ENCODE measurements around the gene TCAP. TPM values are rescaled to one million over a fixed set of nuclear protein-coding genes. Genes with fewer than 3 reads are reported as not detected.

Gene TCAP
- total RNA-seq, 2 donors from 2014 or later: 1.5 to 1.9 TPM

- Histone ChIP-seq H3K9ac (ENCODE audit: extremely low read depth, low read length, poor library complexity, severe bottlenecking) (peak within 1 kb of the TSS; percentile 40), H3K9me3 (ENCODE audit: control insufficient read depth, low read length) (no peaks in the 10 kb centered on the region), H3K27me3 (ENCODE audit: control insufficient read depth, insufficient read depth, low read length, poor library complexity, severe bottlenecking) (no peaks in the 10 kb centered on the region), H3K4me3 (ENCODE audit: low read length) (peak within 1 kb of the TSS; percentile 84), H3K27ac (ENCODE audit: low read depth, low read length) (no peak within 1 kb of the TSS), H3K4me1 (ENCODE audit: control insufficient read depth, insufficient read depth, low read length) (no peaks in the 10 kb centered on the region), H3K36me3 (ENCODE audit: control insufficient read depth, insufficient read depth, low read length) (no peaks in the 10 kb centered on the region)
- Mint-ChIP-seq H3K36me3 (ENCODE audit: low read depth) (no peaks in the 10 kb centered on the region), H3K4me1 (peaks cover 27% of the 10 kb centered on the region), H3K4me3 (peak within 1 kb of the TSS; percentile 86), H3K27ac (peak within 1 kb of the TSS; percentile 65), H3K27me3 (ENCODE audit: insufficient read depth) (no peaks in the 10 kb centered on the region), H3K9me3 (no peaks in the 10 kb centered on the region)
- peak; percentile 47 for TF ChIP-seq CTCF (conservative IDR thresholded peaks at IDR 0.05)
- DNase-seq: peak; percentile 99
- 0 to 1% methylated on average over 15 to 68 of the region's 69 CpGs for WGBS, 2 experiments (ENCODE audit: insufficient coverage in 1 of 2, insufficient read length in 1 of 2)
These were observed 28.0 kb upstream of the TCAP start, which contains the start of gene STARD3 for GRCh38 chr17:39636927-39637736. STARD3 (plus strand) TSS chr17:39637144; CDS start chr17:39653532, 16,388 bp downstream.

- no peak overlapping the region for H3K9ac ChIP-seq (ENCODE audit: extremely low read depth, low read length, poor library complexity, severe bottlenecking)
- H3K36me3 ChIP-seq (ENCODE audit: control insufficient read depth, insufficient read depth, low read length): no peaks in the 10 kb centered on the region
- no peaks in the 10 kb centered on the region for H3K9me3 ChIP-seq (ENCODE audit: control insufficient read depth, low read length)
- Mint-ChIP-seq H3K27ac (no peak overlapping the region), H3K27me3 (ENCODE audit: insufficient read depth) (no peaks in the 10 kb centered on the region), H3K4me3 (peak overlapping the region; percentile 86), H3K9me3 (no peaks in the 10 kb centered on the region), H3K4me1 (peaks cover 27% of the 10 kb centered on the region), H3K36me3 (ENCODE audit: low read depth) (no peaks in the 10 kb centered on the region)
- TF ChIP-seq CTCF (conservative IDR thresholded peaks at IDR 0.05): no peak
- no peaks in the 10 kb centered on the region for H3K27me3 ChIP-seq (ENCODE audit: control insufficient read depth, insufficient read depth, low read length, poor library complexity, severe bottlenecking)
- peak overlapping the region; percentile 84 for H3K4me3 ChIP-seq (ENCODE audit: low read length)
- 92 to 97% methylated on average over 4 to 7 of the region's 7 CpGs for WGBS, 2 experiments (ENCODE audit: insufficient coverage in 1 of 2, insufficient read length in 1 of 2)
- H3K27ac ChIP-seq (ENCODE audit: low read depth, low read length): no peak overlapping the region
- DNase-seq: no peak
- no peaks in the 10 kb centered on the region for H3K4me1 ChIP-seq (ENCODE audit: control insufficient read depth, insufficient read depth, low read length)
These were observed 26.8 kb upstream of the TCAP start for GRCh38 chr17:39638317-39638716.

- Mint-ChIP-seq H3K27ac (no peak overlapping the region), H3K9me3 (no peaks in the 10 kb centered on the region), H3K27me3 (ENCODE audit: insufficient read depth) (no peaks in the 10 kb centered on the region), H3K4me1 (peaks cover 29% of the 10 kb centered on the region), H3K4me3 (no peak overlapping the region), H3K36me3 (ENCODE audit: low read depth) (no peaks in the 10 kb centered on the region)
- no peaks in the 10 kb centered on the region for H3K36me3 ChIP-seq (ENCODE audit: control insufficient read depth, insufficient read depth, low read length)
- no peak overlapping the region for H3K9ac ChIP-seq (ENCODE audit: extremely low read depth, low read length, poor library complexity, severe bottlenecking)
- 88 to 100% methylated on average over 1 to 2 of the region's 2 CpGs for WGBS, 2 experiments (ENCODE audit: insufficient coverage in 1 of 2, insufficient read length in 1 of 2)
- no peaks in the 10 kb centered on the region for H3K9me3 ChIP-seq (ENCODE audit: control insufficient read depth, low read length)
- TF ChIP-seq CTCF (conservative IDR thresholded peaks at IDR 0.05): no peak
- H3K4me1 ChIP-seq (ENCODE audit: control insufficient read depth, insufficient read depth, low read length): no peaks in the 10 kb centered on the region
- no peaks in the 10 kb centered on the region for H3K27me3 ChIP-seq (ENCODE audit: control insufficient read depth, insufficient read depth, low read length, poor library complexity, severe bottlenecking)
- DNase-seq: no peak
- no peak overlapping the region for H3K27ac ChIP-seq (ENCODE audit: low read depth, low read length)
- H3K4me3 ChIP-seq (ENCODE audit: low read length): no peak overlapping the region
These were observed 26.1 kb upstream of the TCAP start for GRCh38 chr17:39639043-39639442.

Data from endodermal cell (in vitro differentiated cells).